Thoracic aorta (tissue), 2 donors: ENCODE measurements around the gene PIGQ. TPM values are rescaled to one million over a fixed set of nuclear protein-coding genes. Genes with fewer than 3 reads are reported as not detected.

ENCODE experiments used
- ATAC-seq: fragments of 150-250 bp; one replicate; pipeline ENCODE4 v1.8.0; 2017; ENCODE audit warnings: low read depth; ENCODE audit not compliant: insufficient number of reproducible peaks, low FRiP score
- DNase-seq: peaks from one replicate; pipeline ENCODE4 v3.0.0-alpha.2; 2020; ENCODE audit warnings: low spot score
- H3K27ac ChIP-seq, 2 donors: fragments of 200-600 bp; sonication (generic); 1 replicate in 1 of 2; 2 replicates in 1 of 2; pipeline ENCODE4 v1.5.1; 2016; ENCODE audit warnings: mild to moderate bottlenecking in 2 of 2, moderate library complexity in 2 of 2
- H3K27me3 ChIP-seq: fragments of 200-600 bp; sonication (generic); replicated peaks from 2 replicates; pipeline ENCODE4 v1.6.0; 2016; ENCODE audit warnings: mild to moderate bottlenecking; ENCODE audit not compliant: insufficient read depth
- H3K36me3 ChIP-seq: fragments of 200-600 bp; sonication (generic); one replicate; pipeline ENCODE4 v1.5.1; 2016
- H3K4me1 ChIP-seq, 2 donors: fragments of 200-600 bp; sonication (generic); 1 replicate in 1 of 2; 2 replicates in 1 of 2; pipeline versions ENCODE4 v1.5.1 to v1.6.0; 2016; ENCODE audit warnings: low read depth in 2 of 2, mild to moderate bottlenecking in 1 of 2; ENCODE audit not compliant: control insufficient read depth in 1 of 2
- H3K4me3 ChIP-seq: fragments of 200-600 bp; sonication (generic); 2 replicates; pipeline ENCODE4 v1.5.1; 2016; ENCODE audit warnings: mild to moderate bottlenecking
- H3K9me3 ChIP-seq: fragments of 200-600 bp; sonication (generic); 2 replicates; pipeline ENCODE4 v1.5.1; 2016
- CTCF ChIP-seq: fragments of 200-600 bp; sonication (generic); IDR thresholded peaks from one replicate; pipeline ENCODE4 v1.5.1; 2019; ENCODE audit warnings: antibody characterized with exemption
- total RNA-seq, 2 donors: library from RNA; depleted of rRNA; stranded (reverse); fragments of >200 nt; gene quantifications; one replicate each; pipeline versions ENCODE4 v1.1.0 to v1.2.3, GENCODE V29; 2016

The PIGQ gene
- total RNA-seq, 2 donors from 2014 or later = 54.2 to 80.1 TPM

- H3K27ac ChIP-seq = no peak overlapping the region
- DNase-seq (no peak), ATAC-seq (no peak)
- no peaks in the 10 kb centered on the region for H3K27me3 ChIP-seq
- no peaks in the 10 kb centered on the region for H3K9me3 ChIP-seq
- H3K4me3 ChIP-seq = no peak overlapping the region
- no peak for TF ChIP-seq CTCF
- H3K36me3 ChIP-seq = peaks cover 7% of the 10 kb centered on the region
- H3K4me1 ChIP-seq = no peaks in the 10 kb centered on the region
These were observed 15.0 kb upstream of the PIGQ start for GRCh38 chr16:554640-555365.

- no peak overlapping the region for H3K27ac ChIP-seq
- DNase-seq (no peak), ATAC-seq (no peak)
- peaks cover 7% of the 10 kb centered on the region for H3K36me3 ChIP-seq
- H3K4me3 ChIP-seq = no peak overlapping the region
- no peaks in the 10 kb centered on the region for H3K9me3 ChIP-seq
- no peaks in the 10 kb centered on the region for H3K4me1 ChIP-seq
- no peak for TF ChIP-seq CTCF
- no peaks in the 10 kb centered on the region for H3K27me3 ChIP-seq
These were observed 14.0 kb upstream of the PIGQ start for GRCh38 chr16:555528-556473.

- no peak overlapping the region for H3K4me3 ChIP-seq
- DNase-seq (no peak), ATAC-seq (no peak)
- no peaks in the 10 kb centered on the region for H3K27me3 ChIP-seq
- no peak for TF ChIP-seq CTCF
- no peak overlapping the region for H3K27ac ChIP-seq
- no peaks in the 10 kb centered on the region for H3K9me3 ChIP-seq
- H3K4me1 ChIP-seq = no peaks in the 10 kb centered on the region
- H3K36me3 ChIP-seq = peaks cover 7% of the 10 kb centered on the region
These were observed 13.1 kb upstream of the PIGQ start for GRCh38 chr16:556474-557173.

- H3K9me3 ChIP-seq = no peaks in the 10 kb centered on the region
- ATAC-seq = no peak
- no peak overlapping the region for H3K27ac ChIP-seq
- no peaks in the 10 kb centered on the region for H3K4me1 ChIP-seq
- no peak for TF ChIP-seq CTCF
- DNase-seq = no peak
- no peak overlapping the region for H3K4me3 ChIP-seq
- H3K36me3 ChIP-seq = peaks cover 3% of the 10 kb centered on the region
- H3K27me3 ChIP-seq = no peaks in the 10 kb centered on the region
These were observed 12.1 kb upstream of the PIGQ start for GRCh38 chr16:557463-558297.
